Heart right ventricle (tissue), 16 donors: ENCODE measurements around the gene VEGFA. TPM values are rescaled to one million over a fixed set of nuclear protein-coding genes. Genes with fewer than 3 reads are reported as not detected.

Experiments
- ATAC-seq, 8 donors: fragments of 200-7000 bp; cut with Tn5 transposase; one replicate each; pipeline ENCODE4 v1.9.1; 2020; ENCODE audit warnings: mild to moderate bottlenecking in 8 of 8, moderate library complexity in 8 of 8, moderate number of reproducible peaks in 1 of 8
- DNase-seq, 2 donors: peaks; one replicate each; pipeline ENCODE4 v3.0.0-alpha.2; 2020
- H3K27ac ChIP-seq, 10 donors: fragments of 200-600 bp; sonication (generic) in 2 of 10; one replicate each; pipeline versions ENCODE4 v1.5.0 to v1.8.0; 2020 to 2022; ENCODE audit warnings: mild to moderate bottlenecking in 3 of 10
- H3K27me3 ChIP-seq, 7 donors: fragments of 200-600 bp; one replicate each; pipeline ENCODE4 v1.8.0; 2021 to 2022; ENCODE audit warnings: mild to moderate bottlenecking in 2 of 7
- H3K36me3 ChIP-seq, 9 donors: fragments of 200-600 bp; sonication (generic) in 1 of 9; one replicate each; pipeline versions ENCODE4 v1.5.0 to v1.8.0; 2020 to 2022; ENCODE audit warnings: mild to moderate bottlenecking in 2 of 9
- H3K4me1 ChIP-seq, 9 donors: fragments of 200-600 bp; sonication (generic) in 1 of 9; one replicate each; pipeline versions ENCODE4 v1.5.0 to v1.8.0; 2020 to 2022; ENCODE audit warnings: mild to moderate bottlenecking in 4 of 9
- H3K4me3 ChIP-seq, 10 donors: fragments of 200-600 bp; sonication (generic) in 2 of 10; one replicate each; pipeline versions ENCODE4 v1.5.0 to v1.8.0; 2020 to 2022; ENCODE audit warnings: mild to moderate bottlenecking in 7 of 10, moderate library complexity in 2 of 10
- H3K9me3 ChIP-seq, 11 donors: fragments of 200-600 bp in 10 of 11; sonication (generic) in 2 of 11; one replicate each; pipeline versions ENCODE4 v1.5.0 to v1.8.0; 2013 to 2022; ENCODE audit warnings: mild to moderate bottlenecking in 2 of 11, control low read depth in 1 of 11, moderate library complexity in 1 of 11
- CTCF ChIP-seq, 9 donors: fragments of 200-600 bp; sonication (generic) in 2 of 9; IDR thresholded peaks; one replicate each; pipeline versions ENCODE4 v1.5.0 to v1.8.0; 2021 to 2022; ENCODE audit warnings: antibody characterized with exemption in 9 of 9, mild to moderate bottlenecking in 5 of 9, moderate library complexity in 1 of 9
- WGBS, 2 donors: extraction: QIAGEN DNeasy Blood & Tissue Kit; methylation state at CpG; one replicate each; pipeline ENCODE4 v1.1.7; 2013; ENCODE audit warnings: inconsistent platforms in 1 of 2; 5-methylcytosine and 5-hydroxymethylcytosine counted together
- intact Hi-C, 10 donors: fragments of 100-400 bp; cut with DNase I; formaldehyde crosslinking; loops; one replicate each; pipeline versions ENCODE4 v1.11.1 to v1.14.2; 2022
- polyA plus RNA-seq, 2 donors: library from polyadenylated mRNA; stranded (reverse); fragments of 200-250 nt; gene quantifications; one replicate each; pipeline ENCODE4 v1.2.3, GENCODE V29; 2013
- total RNA-seq, 10 donors: library from RNA; stranded (reverse); fragmentation: NEBNext Ultra II Directional in 3 of 10; extraction: Animal tissue kit (Norgen Biotek cat#: 25700) in 3 of 10; gene quantifications; one replicate each; pipeline versions ENCODE4 v1.2.1 to v1.2.4, GENCODE V29; 2021 to 2023
- donor health status: Arrhythmogenic right ventricular cardiomyopathy.
- donor health status: ischemic (EF 13 %, LVEDD 7.1; RV severe dilation, severe dysfunction).
- donor health status: healthy with polysubstance abuse.
- donor health status: DM: no; HTN: yes; CAD: no.
- donor health status: DM: no; HTN: no; CAD: no.
- donor health status: ischemic (EF 25% LVEDD 6.9; RV normal size, moderate dysfunction).
- donor health status: ischemic (EF 25% LVEDD 5.7; RV mildly dilated, moderate dysfunction).
- donor health status: healthy.
- donor health status: DM: yes; HTN: yes; CAD: no.
- donor health status: Ischemic cardiomyopathy.
- donor health status: ischemic (EF 35%, LVEDD 5.7; RV mildly dilated, moderate dysfunction).
- donor health status: nonischemic (EF 11% LVEDD 7.7; RV severe dilation, severe dysfunction).
- donor health status: DM: yes; HTN: yes; CAD: no.
- donor health status: PGD.
- donor health status: ischemic (EF 29% LVEDD 5.4; RV normal size, mild dysfunction).
- donor health status: nonischemic (EF 23%, LVEDD 6.1; RV moderate dilation, normal function).

Gene VEGFA
- total and polyA plus RNA-seq, 12 donors = 133 to 456 (median 216) TPM

GRCh38 chr6:43808412-43808811 is 38.4 kb downstream of the VEGFA start:
- H3K9me3 ChIP-seq = no peaks in the 10 kb centered on the region
- intact Hi-C loops = no loop called here
- DNase-seq (no peak), ATAC-seq (no peak)
- H3K4me1 ChIP-seq = peaks cover 0 to 26% (median 0%) of the 10 kb centered on the region in 9 donors
- H3K27ac ChIP-seq = no peak overlapping the region
- no peaks in the 10 kb centered on the region for H3K36me3 ChIP-seq
- WGBS, 2 donors = 94 to 98% methylated on average over 7 of the region's 7 CpGs
- no peaks in the 10 kb centered on the region for H3K27me3 ChIP-seq
- no peak for TF ChIP-seq CTCF (IDR thresholded peaks at IDR 0.05)
- H3K4me3 ChIP-seq = no peak overlapping the region

- DNase-seq = no peak
- peaks cover 0 to 24% (median 0%) of the 10 kb centered on the region in 9 donors for H3K4me1 ChIP-seq
- ATAC-seq = peak in 2 of 8 donors; percentile 49 to 59
- H3K9me3 ChIP-seq = no peaks in the 10 kb centered on the region
- 70 to 72% methylated on average over 14 of the region's 14 CpGs for WGBS, 2 donors
- H3K36me3 ChIP-seq = no peaks in the 10 kb centered on the region
- no peak overlapping the region for H3K27ac ChIP-seq
- intact Hi-C loops = no loop called here
- H3K4me3 ChIP-seq = no peak overlapping the region
- no peak for TF ChIP-seq CTCF (IDR thresholded peaks at IDR 0.05)
- no peaks in the 10 kb centered on the region for H3K27me3 ChIP-seq
These were observed 39.6 kb downstream of the VEGFA start for GRCh38 chr6:43809417-43810305.

GRCh38 chr6:43810965-43811732 is 41.1 kb downstream of the VEGFA start:
- 91 to 94% methylated on average over 6 of the region's 6 CpGs for WGBS, 2 donors
- intact Hi-C loops = no loop called here

More at GRCh38 chr6:43810965-43811732, 41.1 kb downstream of the VEGFA start:
- no peak overlapping the region for H3K27ac ChIP-seq
- TF ChIP-seq CTCF (IDR thresholded peaks at IDR 0.05) = no peak
- no peaks in the 10 kb centered on the region for H3K27me3 ChIP-seq
- H3K4me1 ChIP-seq = peaks cover 0 to 24% (median 0%) of the 10 kb centered on the region in 9 donors
- H3K36me3 ChIP-seq = no peaks in the 10 kb centered on the region
- H3K9me3 ChIP-seq = no peaks in the 10 kb centered on the region
- no peak overlapping the region for H3K4me3 ChIP-seq
- DNase-seq (no peak), ATAC-seq (peak in 1 of 8 donors; percentile 19)
